Ascending aorta (tissue), 2 donors: ENCODE data around the gene MIGA2. TPM values are rescaled to one million over a fixed set of nuclear protein-coding genes. Genes with fewer than 3 reads are reported as not detected.
A peak's percentile ranks its signal among the peaks of the same experiment; 100 is the strongest.

ENCODE experiments used
- DNase-seq, 2 donors: peaks; one replicate each; pipeline ENCODE4 v3.0.0-alpha.2; 2019; ENCODE audit warnings: low spot score in 2 of 2
- H3K27ac ChIP-seq, 2 donors: fragments of 200-600 bp; sonication (generic); one replicate each; pipeline ENCODE4 v1.5.1; 2016 to 2017; ENCODE audit warnings: mild to moderate bottlenecking in 1 of 2
- H3K27me3 ChIP-seq: fragments of 200-600 bp; sonication (generic); one replicate; pipeline ENCODE4 v1.5.1; 2017
- H3K36me3 ChIP-seq, 2 donors: fragments of 200-600 bp; sonication (generic); one replicate each; pipeline ENCODE4 v1.5.1; 2016
- H3K4me1 ChIP-seq, 2 donors: fragments of 200-600 bp; sonication (generic); one replicate each; pipeline ENCODE4 v1.5.1; 2016 to 2017; ENCODE audit warnings: mild to moderate bottlenecking in 1 of 2
- H3K4me3 ChIP-seq, 2 donors: fragments of 200-600 bp; sonication (generic); one replicate each; pipeline ENCODE4 v1.5.1; 2016 to 2017; ENCODE audit warnings: mild to moderate bottlenecking in 1 of 2
- H3K9me3 ChIP-seq, 2 donors: fragments of 200-600 bp; sonication (generic); one replicate each; pipeline ENCODE4 v1.5.1; 2016
- CTCF ChIP-seq, 3 experiments: fragments of 200-600 bp in 2 of 3; fragments of 450-650 bp in 1 of 3; sonication (generic) in 2 of 3; IDR thresholded peaks; one replicate each; pipeline ENCODE4 v1.5.1; 2016 to 2019; ENCODE audit warnings: antibody characterized with exemption in 3 of 3, mild to moderate bottlenecking in 1 of 3, moderate library complexity in 1 of 3
- intact Hi-C: fragments of 100-400 bp; cut with DNase I; formaldehyde crosslinking; loops from one replicate; pipeline ENCODE4 v1.15.1; 2023
- total RNA-seq: library from RNA; depleted of rRNA; stranded (reverse); fragments of >200 nt; gene quantifications from one replicate; pipeline ENCODE4 v1.1.0, GENCODE V29; 2016

MIGA2 gene
- total RNA-seq, 1 donor from 2014 or later: 39.9 TPM

GRCh38 chr9:129100383-129101169 is 64.2 kb downstream of the MIGA2 start:
- intact Hi-C loops: no loop called here
- peaks cover 40 to 52% of the 10 kb centered on the region in 2 donors for H3K36me3 ChIP-seq
- TF ChIP-seq CTCF (IDR thresholded peaks at IDR 0.05): no peak

GRCh38 chr9:129101279-129101678 is 64.9 kb downstream of the MIGA2 start:
- Histone ChIP-seq H3K36me3 (peaks cover 33 to 51% of the 10 kb centered on the region in 2 donors), H3K4me1 (no peaks in the 10 kb centered on the region), H3K4me3 (no peak overlapping the region), H3K27me3 (no peaks in the 10 kb centered on the region), H3K9me3 (no peaks in the 10 kb centered on the region), H3K27ac (no peak overlapping the region)
- intact Hi-C loops: no loop called here
- no peak for TF ChIP-seq CTCF (IDR thresholded peaks at IDR 0.05)
- no peak for DNase-seq

More at GRCh38 chr9:129100383-129101169, 64.2 kb downstream of the MIGA2 start:
- no peaks in the 10 kb centered on the region for H3K4me1 ChIP-seq
- H3K9me3 ChIP-seq: no peaks in the 10 kb centered on the region
- no peak overlapping the region for H3K27ac ChIP-seq
- H3K27me3 ChIP-seq: no peaks in the 10 kb centered on the region
- H3K4me3 ChIP-seq: no peak overlapping the region
- DNase-seq: no peak

GRCh38 chr9:129102095-129102525 is 65.7 kb downstream of the MIGA2 start:
- Histone ChIP-seq H3K4me1 (no peaks in the 10 kb centered on the region), H3K9me3 (no peaks in the 10 kb centered on the region), H3K27me3 (no peaks in the 10 kb centered on the region), H3K27ac (no peak overlapping the region), H3K36me3 (peaks cover 25 to 51% of the 10 kb centered on the region in 2 donors), H3K4me3 (no peak overlapping the region)
- TF ChIP-seq CTCF (IDR thresholded peaks at IDR 0.05): no peak
- DNase-seq: no peak
- intact Hi-C loops: no loop called here

- Histone ChIP-seq H3K27me3 (no peaks in the 10 kb centered on the region), H3K36me3 (peaks cover 20 to 50% of the 10 kb centered on the region in 2 donors), H3K9me3 (no peaks in the 10 kb centered on the region), H3K4me3 (no peak overlapping the region), H3K27ac (no peak overlapping the region), H3K4me1 (no peaks in the 10 kb centered on the region)
- intact Hi-C loops: no loop called here
- no peak for DNase-seq
- TF ChIP-seq CTCF (IDR thresholded peaks at IDR 0.05): peak in 2 of 3 experiments; percentile 33 to 43
Observed at GRCh38 chr9:129102791-129103594, 66.6 kb downstream of the MIGA2 start.

- Histone ChIP-seq H3K9me3 (no peaks in the 10 kb centered on the region), H3K36me3 (peaks cover 15 to 44% of the 10 kb centered on the region in 2 donors), H3K4me1 (peaks cover 0 to under 1% of the 10 kb centered on the region in 2 donors), H3K27me3 (no peaks in the 10 kb centered on the region), H3K27ac (no peak overlapping the region), H3K4me3 (no peak overlapping the region)
- intact Hi-C loops: no loop called here
- no peak for DNase-seq
- no peak for TF ChIP-seq CTCF (IDR thresholded peaks at IDR 0.05)
Observed at GRCh38 chr9:129103595-129103965, 67.2 kb downstream of the MIGA2 start.
